Peyer's patch (tissue), 4 donors: Measurements from ENCODE around the gene TNRC6A. TPM values are rescaled to one million over a fixed set of nuclear protein-coding genes. Genes with fewer than 3 reads are reported as not detected.

Experiments used
- DNase-seq, 3 donors: peaks; one replicate each; pipeline ENCODE4 v3.0.0-alpha.2; 2017 to 2019
- H3K27ac ChIP-seq, 4 donors: fragments of 200-600 bp; sonication (generic); one replicate each; pipeline ENCODE4 v1.5.1; 2016 to 2019
- H3K27me3 ChIP-seq, 2 donors: fragments of 200-600 bp; sonication (generic); one replicate each; pipeline ENCODE4 v1.5.1; 2019
- H3K36me3 ChIP-seq, 3 donors: fragments of 200-600 bp; sonication (generic); one replicate each; pipeline ENCODE4 v1.5.1; 2016 to 2019
- H3K4me1 ChIP-seq, 4 donors: fragments of 200-600 bp; sonication (generic); one replicate each; pipeline ENCODE4 v1.5.1; 2016 to 2019
- H3K4me3 ChIP-seq, 4 donors: fragments of 200-600 bp; sonication (generic); 1 replicate in 3 of 4; 2 replicates in 1 of 4; pipeline ENCODE4 v1.5.1; 2016 to 2019; ENCODE audit warnings: mild to moderate bottlenecking in 1 of 4
- H3K9me3 ChIP-seq, 4 donors: fragments of 200-600 bp; sonication (generic); one replicate each; pipeline ENCODE4 v1.5.1; 2016 to 2019; ENCODE audit warnings: mild to moderate bottlenecking in 1 of 4
- POLR2A ChIP-seq, 2 donors: fragments of 450-650 bp; IDR thresholded peaks; one replicate each; pipeline ENCODE4 v1.5.1; 2017; ENCODE audit warnings: antibody characterized with exemption in 2 of 2, mild to moderate bottlenecking in 2 of 2, moderate library complexity in 2 of 2
- total RNA-seq, 4 donors: library from RNA; depleted of rRNA; stranded (reverse); fragments of >200 nt; gene quantifications; one replicate each; pipeline ENCODE4 v1.1.0, GENCODE V29; 2016
- TF ChIP-seq, protein P1 (sequence below), 6 experiments: fragments of 450-650 bp in 4 of 6; fragments of 200-600 bp in 2 of 6; sonication (generic) in 1 of 6; IDR thresholded peaks; one replicate each; pipeline ENCODE4 v1.5.1; 2017 to 2019; ENCODE audit warnings: antibody characterized with exemption in 6 of 6, mild to moderate bottlenecking in 3 of 6, moderate library complexity in 1 of 6

The TNRC6A gene
- total RNA-seq, 4 donors from 2014 or later: 47.3 to 316 (median 85.5) TPM

- Histone ChIP-seq H3K36me3 (no peaks in the 10 kb centered on the region), H3K4me3 (peak overlapping the region in 1 of 4 donors; percentile 32), H3K9me3 (no peaks in the 10 kb centered on the region), H3K4me1 (peaks cover 0 to 18% (median 0%) of the 10 kb centered on the region in 4 donors), H3K27me3 (no peaks in the 10 kb centered on the region), H3K27ac (peak overlapping the region in 1 of 4 donors; percentile 79)
- DNase-seq: no peak
- TF ChIP-seq, protein P1, sequence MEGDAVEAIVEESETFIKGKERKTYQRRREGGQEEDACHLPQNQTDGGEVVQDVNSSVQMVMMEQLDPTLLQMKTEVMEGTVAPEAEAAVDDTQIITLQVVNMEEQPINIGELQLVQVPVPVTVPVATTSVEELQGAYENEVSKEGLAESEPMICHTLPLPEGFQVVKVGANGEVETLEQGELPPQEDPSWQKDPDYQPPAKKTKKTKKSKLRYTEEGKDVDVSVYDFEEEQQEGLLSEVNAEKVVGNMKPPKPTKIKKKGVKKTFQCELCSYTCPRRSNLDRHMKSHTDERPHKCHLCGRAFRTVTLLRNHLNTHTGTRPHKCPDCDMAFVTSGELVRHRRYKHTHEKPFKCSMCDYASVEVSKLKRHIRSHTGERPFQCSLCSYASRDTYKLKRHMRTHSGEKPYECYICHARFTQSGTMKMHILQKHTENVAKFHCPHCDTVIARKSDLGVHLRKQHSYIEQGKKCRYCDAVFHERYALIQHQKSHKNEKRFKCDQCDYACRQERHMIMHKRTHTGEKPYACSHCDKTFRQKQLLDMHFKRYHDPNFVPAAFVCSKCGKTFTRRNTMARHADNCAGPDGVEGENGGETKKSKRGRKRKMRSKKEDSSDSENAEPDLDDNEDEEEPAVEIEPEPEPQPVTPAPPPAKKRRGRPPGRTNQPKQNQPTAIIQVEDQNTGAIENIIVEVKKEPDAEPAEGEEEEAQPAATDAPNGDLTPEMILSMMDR (IDR thresholded peaks at IDR 0.05): no peak
- no peak for TF ChIP-seq POLR2A (IDR thresholded peaks at IDR 0.05)
Measured at GRCh38 chr16:24848065-24848464, 118.6 kb downstream of the TNRC6A start.

DNA sequence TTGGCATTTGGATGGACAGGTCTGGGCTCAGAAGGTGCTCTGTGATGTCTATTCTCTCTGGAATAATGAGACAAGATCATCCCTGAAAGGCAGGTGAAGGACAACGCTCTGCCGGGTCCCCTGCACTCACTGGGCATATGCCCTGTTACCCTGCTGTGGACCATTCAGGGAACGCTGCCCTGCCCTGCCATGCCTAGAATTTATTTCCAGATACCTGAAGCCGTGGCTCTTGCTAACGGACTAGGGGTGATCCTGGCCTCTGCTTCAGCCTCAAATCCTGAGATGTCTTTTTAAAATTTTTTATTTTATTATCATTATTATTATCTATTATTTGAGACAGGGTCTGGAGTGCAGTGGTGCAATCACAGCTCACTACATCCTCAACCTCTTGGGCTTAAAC lies 120.2 kb downstream of the TNRC6A start:
- H3K4me1 ChIP-seq: peaks cover 0 to 22% (median 0%) of the 10 kb centered on the region in 4 donors
- no peaks in the 10 kb centered on the region for H3K9me3 ChIP-seq
- DNase-seq: no peak
- no peaks in the 10 kb centered on the region for H3K36me3 ChIP-seq
- no peak overlapping the region for H3K4me3 ChIP-seq
- H3K27me3 ChIP-seq: no peaks in the 10 kb centered on the region
- no peak overlapping the region for H3K27ac ChIP-seq
- TF ChIP-seq, protein P1 (IDR thresholded peaks at IDR 0.05): no peak
- TF ChIP-seq POLR2A (IDR thresholded peaks at IDR 0.05): no peak

- peak in 1 of 3 donors; percentile 51 for DNase-seq
- Histone ChIP-seq H3K36me3 (no peaks in the 10 kb centered on the region), H3K27ac (peak overlapping the region in 1 of 4 donors; percentile 40), H3K9me3 (no peaks in the 10 kb centered on the region), H3K4me3 (no peak overlapping the region), H3K4me1 (peaks cover 0 to 16% (median 0%) of the 10 kb centered on the region in 4 donors), H3K27me3 (no peaks in the 10 kb centered on the region)
- TF ChIP-seq, protein P1 (IDR thresholded peaks at IDR 0.05): no peak
- no peak for TF ChIP-seq POLR2A (IDR thresholded peaks at IDR 0.05)
Measured at GRCh38 chr16:24850289-24850938, 121.0 kb downstream of the TNRC6A start.

DNA sequence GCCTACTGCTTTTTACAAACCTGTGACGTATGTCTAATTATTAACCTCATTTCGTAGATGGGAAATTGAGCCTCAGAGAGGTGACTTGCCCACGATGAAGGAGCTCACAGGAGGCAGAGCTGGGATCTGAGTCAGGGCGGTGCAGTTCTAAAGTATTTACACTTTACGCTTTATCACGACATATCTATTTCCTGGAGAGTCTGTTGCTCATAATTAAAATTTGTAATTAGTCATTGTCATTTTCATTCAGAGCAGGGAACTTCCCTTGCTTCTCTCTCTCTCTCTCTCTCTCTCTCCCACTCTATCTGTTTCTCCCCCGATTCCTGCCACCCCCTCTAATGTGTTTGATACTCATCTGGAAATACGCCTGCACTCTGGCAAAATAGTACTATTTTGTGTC lies 122.2 kb downstream of the TNRC6A start:
- Histone ChIP-seq H3K4me1 (peaks cover 0 to 22% (median 0%) of the 10 kb centered on the region in 4 donors), H3K27me3 (no peaks in the 10 kb centered on the region), H3K36me3 (no peaks in the 10 kb centered on the region), H3K27ac (no peak overlapping the region), H3K9me3 (no peaks in the 10 kb centered on the region), H3K4me3 (no peak overlapping the region)
- no peak for DNase-seq
- TF ChIP-seq POLR2A (IDR thresholded peaks at IDR 0.05): no peak
- TF ChIP-seq, protein P1 (IDR thresholded peaks at IDR 0.05): no peak

DNA sequence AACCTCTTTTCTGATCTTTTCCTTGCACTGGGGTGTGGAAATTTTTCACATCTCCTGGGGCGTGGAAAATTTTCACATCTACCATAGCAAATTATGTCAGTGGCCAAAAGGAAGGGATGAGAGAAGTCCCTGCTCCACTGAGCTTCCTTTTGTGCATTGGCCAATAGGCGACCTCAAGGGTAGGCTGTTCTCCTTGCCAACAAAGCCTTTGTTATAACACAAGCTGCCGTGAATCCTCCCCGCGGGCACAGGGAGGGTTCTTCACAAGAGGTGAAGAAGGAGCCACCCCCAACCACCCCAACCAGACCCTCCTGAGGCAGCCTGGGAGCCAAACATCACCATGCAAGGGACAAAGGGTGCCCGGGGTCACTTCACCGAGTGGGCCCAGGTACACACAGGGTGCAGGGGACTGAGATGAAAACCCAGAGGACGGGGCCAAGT lies 122.8 kb downstream of the TNRC6A start:
- TF ChIP-seq, protein P1 (IDR thresholded peaks at IDR 0.05): no peak
- TF ChIP-seq POLR2A (IDR thresholded peaks at IDR 0.05): no peak
- Histone ChIP-seq H3K4me1 (peaks cover 0 to 22% (median 0%) of the 10 kb centered on the region in 4 donors), H3K9me3 (no peaks in the 10 kb centered on the region), H3K27ac (no peak overlapping the region), H3K27me3 (no peaks in the 10 kb centered on the region), H3K36me3 (no peaks in the 10 kb centered on the region), H3K4me3 (no peak overlapping the region)
- no peak for DNase-seq
